GM21367 (cell line): ENCODE measurements around the gene ZNF597.
A peak's percentile ranks its signal among the peaks of the same experiment; 100 is the strongest.

ENCODE experiments used
- ATAC-seq: cut with Tn5 transposase; IDR thresholded peaks from one replicate; pipeline ENCODE4 v1.9.1; 2021; ENCODE audit not compliant: unreplicated experiment

The ZNF597 gene

DNA sequence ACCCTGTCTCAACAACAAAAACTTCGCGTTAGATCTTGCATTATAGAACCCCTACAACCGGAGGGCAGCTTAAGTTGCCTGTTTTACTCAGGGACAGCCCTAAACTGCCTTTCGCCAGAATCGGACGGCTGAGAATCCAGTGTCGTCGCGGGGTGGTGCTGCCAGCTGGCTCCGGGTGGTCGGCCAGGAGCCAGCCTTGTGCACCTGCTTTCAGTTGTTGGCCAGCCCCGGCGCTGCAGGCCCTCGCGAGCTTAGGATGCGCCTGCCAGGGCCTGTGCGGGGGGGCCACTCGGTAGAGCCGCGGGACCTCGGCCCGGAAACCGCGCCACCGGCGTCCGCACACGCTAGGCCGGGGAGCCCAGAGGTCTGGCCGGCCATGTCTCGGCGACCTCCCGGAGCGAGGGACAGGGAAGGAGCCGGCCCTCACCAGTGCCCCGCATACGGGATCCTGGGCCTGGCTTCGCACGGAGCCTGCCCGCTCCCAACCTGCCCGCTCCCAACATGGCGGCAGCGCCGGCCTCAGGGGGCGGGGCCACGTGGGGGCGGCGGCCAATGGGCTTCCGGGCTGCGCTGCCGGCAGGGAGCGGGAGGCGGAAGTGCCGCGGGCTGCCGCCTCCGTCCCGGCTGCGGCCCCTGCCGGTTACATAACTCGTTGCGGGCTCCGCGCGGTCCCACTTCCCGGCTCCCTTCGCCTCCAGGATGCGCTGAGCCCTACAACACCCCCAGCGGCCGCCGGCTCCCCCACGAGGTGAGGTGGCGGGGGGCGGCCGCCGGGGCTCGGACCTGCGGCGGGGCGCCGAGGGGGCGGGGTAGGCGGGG is 14.3 kb upstream of the ZNF597 start:
- ATAC-seq, result peak; percentile 68

DNA sequence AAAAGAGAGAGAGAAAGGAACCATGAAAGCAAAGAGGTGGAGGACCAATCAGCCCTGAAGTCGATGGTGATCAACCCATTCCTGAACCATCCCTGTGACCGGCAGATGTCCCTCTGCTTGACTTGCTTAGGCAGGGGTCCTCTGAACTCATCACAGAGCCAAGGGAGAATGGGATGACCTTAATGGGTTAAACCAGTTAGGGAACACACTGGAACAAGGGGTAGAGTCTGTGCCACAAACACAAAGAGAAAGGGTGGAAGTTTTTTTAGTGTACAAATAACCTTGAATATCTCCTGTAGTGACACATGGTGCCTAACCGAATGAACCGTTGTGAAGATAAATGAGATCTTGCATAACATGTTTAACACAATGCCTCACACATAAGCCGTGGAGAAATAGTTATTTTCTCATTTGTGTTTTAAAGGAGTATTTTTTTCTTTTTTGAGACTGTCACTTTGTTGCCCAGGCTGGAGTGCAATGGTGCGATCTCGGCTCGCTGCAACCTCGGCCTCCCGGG is 11.4 kb upstream of the ZNF597 start:
- ATAC-seq, result no peak

GRCh38 chr16:3454093-3454492 is 10.8 kb upstream of the ZNF597 start:
- no peak for ATAC-seq

DNA sequence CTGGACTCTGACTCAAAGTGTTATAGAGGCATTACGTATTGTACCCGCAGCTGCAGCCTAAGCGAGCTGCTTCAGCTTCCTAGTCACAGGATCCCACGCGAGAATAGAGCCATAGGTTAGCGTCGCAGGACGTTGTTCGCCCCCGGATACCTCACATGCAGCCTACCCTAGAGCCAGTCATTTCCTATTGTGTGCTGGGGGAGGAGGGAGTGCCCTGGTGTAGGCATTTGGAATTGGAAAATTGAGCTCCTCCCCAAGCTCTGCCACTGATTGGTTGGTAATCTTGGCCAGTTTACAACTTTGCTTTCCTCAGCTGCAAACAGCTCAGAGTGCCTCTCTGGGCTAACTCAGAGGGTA is 706 bp upstream of the ZNF597 start:
- ATAC-seq, result no peak

GRCh38 chr16:3439637-3440036 is 3.7 kb downstream of the ZNF597 start:
- ATAC-seq, result no peak

- ATAC-seq, result no peak
These were observed 8.9 kb downstream of the ZNF597 start for GRCh38 chr16:3434373-3434772.

DNA sequence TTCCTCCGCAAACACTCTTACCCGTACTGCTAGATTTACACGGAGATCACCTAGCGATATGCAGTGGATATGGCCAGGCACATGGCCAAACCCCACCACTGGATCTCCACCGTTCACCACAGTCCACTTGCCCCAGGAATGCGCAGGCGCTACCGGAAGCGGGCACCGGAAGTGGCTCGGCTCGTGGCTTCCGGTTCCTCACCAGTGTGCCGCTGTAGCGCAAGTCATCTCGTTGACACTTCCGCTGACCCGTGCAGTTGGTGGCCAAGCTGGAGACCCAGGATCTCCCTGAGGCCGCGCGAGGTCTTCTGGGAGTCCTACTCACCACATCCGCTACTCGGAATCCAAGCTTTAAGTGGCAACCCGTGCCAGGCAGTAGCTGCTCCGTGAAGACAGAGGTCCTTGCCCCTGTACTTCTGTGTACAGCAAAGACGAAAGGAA is 11.5 kb downstream of the ZNF597 start:
- no peak for ATAC-seq

GRCh38 chr16:3413730-3414379 is 29.4 kb downstream of the ZNF597 start:
- no peak for ATAC-seq

DNA sequence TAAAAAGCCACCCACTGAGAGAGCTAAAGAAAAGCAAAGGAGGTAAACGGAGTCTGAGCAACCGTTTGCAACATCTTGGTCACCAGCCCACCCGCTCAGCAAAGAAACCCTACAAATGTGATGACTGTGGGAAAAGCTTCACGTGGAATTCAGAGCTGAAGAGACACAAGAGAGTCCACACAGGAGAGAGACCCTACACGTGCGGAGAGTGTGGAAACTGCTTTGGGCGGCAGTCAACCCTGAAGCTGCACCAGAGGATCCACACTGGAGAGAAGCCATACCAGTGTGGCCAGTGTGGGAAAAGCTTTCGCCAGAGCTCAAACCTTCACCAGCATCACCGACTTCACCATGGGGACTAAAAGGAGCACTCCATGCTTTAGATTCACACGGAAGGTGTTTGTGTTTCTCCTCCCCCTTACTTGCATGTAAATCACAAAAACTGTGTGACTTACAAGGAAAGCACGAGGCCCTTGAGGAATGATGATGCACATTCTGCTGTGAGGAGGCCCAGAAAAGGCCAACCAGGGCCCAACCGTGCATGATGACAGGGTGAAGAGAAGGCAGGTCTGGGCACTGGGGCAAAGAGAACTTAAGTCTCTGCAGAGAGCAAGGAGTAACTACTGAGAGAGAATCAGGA is 34.6 kb downstream of the ZNF597 start:
- ATAC-seq, result no peak

GRCh38 chr16:3401719-3402397 is 41.4 kb downstream of the ZNF597 start:
- no peak for ATAC-seq

GRCh38 chr16:3400779-3401688 is 42.3 kb downstream of the ZNF597 start, which contains the start of the genes ZNF174 and ZSCAN32:
ZNF174 (plus strand) TSS chr16:3401215; CDS start chr16:3402005, 790 bp downstream.
ZSCAN32 (minus strand) TSS chr16:3401004; CDS start chr16:3397557, 3,447 bp downstream.
- ATAC-seq, result peak; percentile 91

- ATAC-seq, result no peak
These were observed 42.9 kb downstream of the ZNF597 start for GRCh38 chr16:3400446-3400778.

DNA sequence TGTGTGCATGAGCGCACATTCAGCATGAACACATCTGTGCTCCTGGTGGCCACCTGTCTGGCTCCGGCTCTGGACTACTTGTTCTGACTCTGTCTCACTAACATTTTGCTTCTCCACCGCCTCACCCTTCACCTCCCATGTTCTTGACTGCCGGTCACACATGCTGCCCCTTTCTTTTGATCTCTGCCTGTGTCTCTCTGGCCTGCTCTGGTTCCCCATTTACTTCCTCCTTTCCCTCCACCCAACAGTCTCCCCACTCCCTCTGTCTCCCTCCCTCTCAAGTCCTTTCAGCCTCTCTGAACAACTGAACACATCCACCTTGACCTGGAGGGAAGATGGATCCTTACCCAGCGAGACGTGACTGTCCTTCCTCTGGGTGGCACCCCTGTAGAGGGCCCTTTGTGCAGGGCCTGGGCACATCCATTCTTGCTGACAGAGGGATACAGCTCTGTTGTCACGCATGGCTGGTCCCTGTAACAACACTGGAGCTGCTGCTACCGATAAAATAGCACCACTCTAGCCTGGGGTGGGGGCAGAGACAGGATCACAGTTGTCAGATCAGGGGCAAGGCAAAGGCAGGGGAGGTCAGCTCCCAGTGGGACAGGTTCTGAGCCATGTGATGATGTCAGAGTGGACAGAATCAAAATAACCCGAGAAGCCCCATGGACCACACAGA is 53.5 kb downstream of the ZNF597 start:
- no peak for ATAC-seq

DNA sequence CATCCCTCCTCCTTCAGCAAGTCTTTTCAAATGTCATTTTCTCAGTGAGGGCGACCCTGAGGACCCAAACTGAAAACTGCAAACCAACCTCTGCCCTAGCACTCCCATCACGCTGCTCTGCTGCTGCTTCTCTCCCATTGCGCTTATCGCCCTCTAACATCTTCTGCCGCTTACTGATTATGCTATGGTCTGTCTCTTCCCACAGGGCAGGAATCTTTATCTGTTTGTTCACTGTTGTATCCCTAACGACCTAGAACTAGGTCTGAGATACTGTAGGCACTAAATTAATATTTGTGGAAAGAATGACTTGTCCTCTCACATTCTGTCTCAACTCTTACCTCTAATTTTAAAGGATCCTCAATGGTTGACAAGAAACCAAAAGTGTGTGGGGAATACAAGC is 55.0 kb downstream of the ZNF597 start:
- ATAC-seq, result no peak

GRCh38 chr16:3383045-3383448 is 60.3 kb downstream of the ZNF597 start:
- ATAC-seq, result no peak
